Panc1 (cell line): ENCODE results near the gene TSPAN4. TPM values are rescaled to one million over a fixed set of nuclear protein-coding genes. Genes with fewer than 3 reads are reported as not detected.

Source experiments
- ATAC-seq: fragments of 200-7000 bp; cut with Tn5 transposase; 2 replicates; pipeline ENCODE4 v1.9.1; 2020; ENCODE audit warnings: mild to moderate bottlenecking, moderate library complexity
- BruUV-seq: library from RNA; stranded (reverse); fragments of 400-500 nt; replicated peaks from 2 replicates; lab custom pipeline; 2021; lab: Mats Ljungman, UMichigan
- CTCF ChIA-PET: fragments of 300-600 bp; sonication (Branson Sonifier 250); formaldehyde crosslinking; loops from one replicate; lab custom pipeline; 2022; ENCODE audit warnings: antibody characterized with exemption; lab: Charles Lee
- POLR2A ChIA-PET: fragments of 300-600 bp; sonication (Branson Sonifier 250); formaldehyde crosslinking; loops from one replicate; lab custom pipeline; 2022; ENCODE audit warnings: antibody characterized with exemption; lab: Charles Lee
- DNase-seq: peaks from one replicate; pipeline ENCODE4 v3.0.0-alpha.2; 2010; ENCODE audit warnings: low read depth, low spot score
- H3K27ac ChIP-seq: 2 replicates; pipeline ENCODE4 v1.5.1; 2011; ENCODE audit warnings: mild to moderate bottlenecking, low read length, inconsistent platforms
- H3K27me3 ChIP-seq: fragments of 200-500 bp; sonication (Bioruptor generic); 2 replicates; pipeline ENCODE4 v1.6.0; 2014; ENCODE audit warnings: low read length, inconsistent platforms; ENCODE audit not compliant: control insufficient read depth, insufficient read depth
- H3K36me3 ChIP-seq: fragments of 200-500 bp; sonication (Bioruptor generic); 2 replicates; pipeline ENCODE4 v1.5.1; 2014; ENCODE audit warnings: inconsistent platforms, mild to moderate bottlenecking, low read length, moderate library complexity; ENCODE audit not compliant: control insufficient read depth, insufficient read depth
- H3K4me1 ChIP-seq: 2 replicates; pipeline ENCODE4 v1.5.1; 2011; ENCODE audit warnings: inconsistent platforms, mild to moderate bottlenecking, low read length, moderate library complexity; ENCODE audit not compliant: control insufficient read depth, insufficient read depth
- H3K4me3 ChIP-seq, 2 experiments: 2 replicates each; pipeline ENCODE4 v1.5.1; 2011 to 2012; ENCODE audit warnings: low read depth in 2 of 2, low read length in 2 of 2, mild to moderate bottlenecking in 2 of 2, inconsistent platforms in 1 of 2, moderate library complexity in 1 of 2
- H3K9me3 ChIP-seq: fragments of 200-500 bp; sonication (Bioruptor generic); 2 replicates; pipeline ENCODE4 v1.5.1; 2014; ENCODE audit warnings: low read depth, mild to moderate bottlenecking, inconsistent platforms, low read length, moderate library complexity; ENCODE audit not compliant: control insufficient read depth, insufficient read depth
- POLR2AphosphoS5 ChIP-seq: IDR thresholded peaks from 2 replicates; pipeline ENCODE4 v1.6.1; 2012; ENCODE audit warnings: mild to moderate bottlenecking, low read depth, low read length, moderate library complexity
- SIN3A ChIP-seq: IDR thresholded peaks from 2 replicates; pipeline ENCODE4 v1.6.1; 2012; ENCODE audit warnings: low read depth, mild to moderate bottlenecking, low read length, moderate library complexity, borderline replicate concordance; ENCODE audit not compliant: insufficient read depth
- TCF7L2 ChIP-seq: IDR thresholded peaks from 2 replicates; pipeline ENCODE4 v1.6.1; 2011; ENCODE audit warnings: mild to moderate bottlenecking, low read depth, low read length, inconsistent platforms
- in situ Hi-C: cut with HindIII; loops from 2 replicates; pipeline ENCODE4 v1.10.0; 2016; ENCODE audit warnings: low sequenced_read_pairs, low pct_unique_long_range_greater_than_20kb
- intact Hi-C: fragments of 100-400 bp; cut with micrococcal nuclease; formaldehyde crosslinking; loops from one replicate; pipeline ENCODE4 v1.10.0; 2022; ENCODE audit not compliant: unreplicated experiment
- total RNA-seq: library from RNA; stranded (reverse); gene quantifications from one replicate; pipeline ENCODE4 v1.2.1, GENCODE V29; 2021; ENCODE audit not compliant: unreplicated experiment
- TF ChIP-seq, protein P1 (sequence below): fragments of 450-650 bp; IDR thresholded peaks from 2 replicates; pipeline ENCODE4 v1.5.1; 2017; ENCODE audit warnings: mild to moderate bottlenecking
- TF ChIP-seq, protein P2 (sequence below), 2 experiments: IDR thresholded peaks; 2 replicates each; pipeline ENCODE4 v1.6.1; 2011 to 2012; ENCODE audit warnings: low read depth in 2 of 2, control low read depth in 1 of 2, low read length in 1 of 2, mild to moderate bottlenecking in 1 of 2, moderate library complexity in 1 of 2; ENCODE audit not compliant: insufficient read depth in 1 of 2

Gene TSPAN4
- total RNA-seq, 1 experiment from 2014 or later, result 187 TPM

DNA sequence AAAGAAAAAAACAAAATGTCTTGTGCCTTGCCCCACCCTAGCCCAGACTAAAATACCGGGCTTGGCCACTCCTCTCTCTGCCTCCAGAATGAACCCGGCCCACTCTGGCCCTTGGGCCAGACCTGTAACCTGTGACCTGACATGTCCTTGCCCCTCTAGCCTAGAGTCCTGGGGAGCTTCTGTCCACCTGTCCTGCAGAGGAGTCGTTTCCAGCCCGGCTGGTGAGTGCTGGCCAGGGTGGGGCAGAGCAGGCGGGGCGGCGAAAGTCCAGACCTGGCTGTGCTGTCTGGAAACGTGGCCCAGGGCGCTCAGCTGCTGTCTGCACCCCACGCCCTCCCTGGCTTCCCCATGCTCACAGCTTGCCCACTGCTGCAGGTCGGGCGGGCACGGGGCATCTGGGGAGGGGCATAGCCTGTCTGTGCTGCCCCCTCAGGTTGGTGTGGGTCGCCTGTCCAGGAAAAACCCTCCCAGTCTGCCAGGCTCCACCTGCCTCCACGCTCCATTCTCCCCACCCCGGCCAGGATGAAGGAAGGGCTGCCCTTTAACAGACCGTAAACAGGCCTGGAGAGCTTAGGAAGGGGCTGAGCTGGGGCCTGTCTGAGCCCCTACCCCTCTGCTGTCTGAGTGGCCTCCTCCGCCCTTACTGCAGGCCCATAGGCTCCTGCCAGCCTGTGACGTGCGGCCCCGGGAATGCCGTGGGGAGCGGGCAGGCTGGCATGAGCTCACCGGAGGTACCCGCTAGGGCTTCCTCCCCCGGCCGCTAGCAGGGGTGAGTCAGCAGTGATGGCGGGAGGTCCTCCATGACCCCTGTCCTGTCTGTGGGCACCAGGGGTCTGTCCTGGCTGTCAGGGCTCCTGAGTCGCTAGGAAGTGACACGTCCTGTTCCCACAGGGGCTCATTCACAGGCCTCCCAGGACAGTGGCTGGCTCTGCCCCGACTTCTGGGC, 8.0 kb upstream of the TSPAN4 start:
- no peak for DNase-seq
- BruUV-seq, result TSS peak; percentile 73
- CTCF ChIA-PET, result interaction anchor here (0.6 to 1.0 kb wide), 2 partner anchors 9 to 186 kb away, joined by 3 to 5 read pairs; no protein-coding TSS in a partner anchor

DNA sequence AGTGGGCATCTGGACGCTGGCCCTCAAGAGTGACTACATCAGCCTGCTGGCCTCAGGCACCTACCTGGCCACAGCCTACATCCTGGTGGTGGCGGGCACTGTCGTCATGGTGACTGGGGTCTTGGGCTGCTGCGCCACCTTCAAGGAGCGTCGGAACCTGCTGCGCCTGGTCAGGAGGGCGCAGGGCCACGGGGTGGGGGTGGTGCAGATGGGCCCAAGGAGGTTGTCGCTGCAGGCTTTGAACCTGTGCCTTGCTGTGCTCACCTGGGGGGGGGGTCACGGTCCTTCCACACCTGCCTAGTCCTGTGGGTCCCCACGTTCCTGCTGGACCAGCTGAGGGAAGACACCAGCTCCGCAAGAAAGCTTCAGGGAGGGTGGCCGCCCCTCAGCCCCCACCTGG, 6.4 kb upstream of the TSPAN4 start:
- Histone ChIP-seq H3K36me3 (peaks cover 5% of the 10 kb centered on the region; the same call in 1 of the 2 replicates), H3K4me1 (peaks cover 70% of the 10 kb centered on the region), H3K27ac (peak overlapping the region; percentile 92), H3K4me3 (no peak overlapping the region), H3K9me3 (no peaks in the 10 kb centered on the region), H3K27me3 (no peaks in the 10 kb centered on the region)
- in situ Hi-C loops, result no loop called here
- ATAC-seq, result no peak
- intact Hi-C loops, result no loop called here
- no peak for TF ChIP-seq POLR2AphosphoS5
- TF ChIP-seq, protein P1, sequence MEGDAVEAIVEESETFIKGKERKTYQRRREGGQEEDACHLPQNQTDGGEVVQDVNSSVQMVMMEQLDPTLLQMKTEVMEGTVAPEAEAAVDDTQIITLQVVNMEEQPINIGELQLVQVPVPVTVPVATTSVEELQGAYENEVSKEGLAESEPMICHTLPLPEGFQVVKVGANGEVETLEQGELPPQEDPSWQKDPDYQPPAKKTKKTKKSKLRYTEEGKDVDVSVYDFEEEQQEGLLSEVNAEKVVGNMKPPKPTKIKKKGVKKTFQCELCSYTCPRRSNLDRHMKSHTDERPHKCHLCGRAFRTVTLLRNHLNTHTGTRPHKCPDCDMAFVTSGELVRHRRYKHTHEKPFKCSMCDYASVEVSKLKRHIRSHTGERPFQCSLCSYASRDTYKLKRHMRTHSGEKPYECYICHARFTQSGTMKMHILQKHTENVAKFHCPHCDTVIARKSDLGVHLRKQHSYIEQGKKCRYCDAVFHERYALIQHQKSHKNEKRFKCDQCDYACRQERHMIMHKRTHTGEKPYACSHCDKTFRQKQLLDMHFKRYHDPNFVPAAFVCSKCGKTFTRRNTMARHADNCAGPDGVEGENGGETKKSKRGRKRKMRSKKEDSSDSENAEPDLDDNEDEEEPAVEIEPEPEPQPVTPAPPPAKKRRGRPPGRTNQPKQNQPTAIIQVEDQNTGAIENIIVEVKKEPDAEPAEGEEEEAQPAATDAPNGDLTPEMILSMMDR, result no peak
- TF ChIP-seq, protein P2, sequence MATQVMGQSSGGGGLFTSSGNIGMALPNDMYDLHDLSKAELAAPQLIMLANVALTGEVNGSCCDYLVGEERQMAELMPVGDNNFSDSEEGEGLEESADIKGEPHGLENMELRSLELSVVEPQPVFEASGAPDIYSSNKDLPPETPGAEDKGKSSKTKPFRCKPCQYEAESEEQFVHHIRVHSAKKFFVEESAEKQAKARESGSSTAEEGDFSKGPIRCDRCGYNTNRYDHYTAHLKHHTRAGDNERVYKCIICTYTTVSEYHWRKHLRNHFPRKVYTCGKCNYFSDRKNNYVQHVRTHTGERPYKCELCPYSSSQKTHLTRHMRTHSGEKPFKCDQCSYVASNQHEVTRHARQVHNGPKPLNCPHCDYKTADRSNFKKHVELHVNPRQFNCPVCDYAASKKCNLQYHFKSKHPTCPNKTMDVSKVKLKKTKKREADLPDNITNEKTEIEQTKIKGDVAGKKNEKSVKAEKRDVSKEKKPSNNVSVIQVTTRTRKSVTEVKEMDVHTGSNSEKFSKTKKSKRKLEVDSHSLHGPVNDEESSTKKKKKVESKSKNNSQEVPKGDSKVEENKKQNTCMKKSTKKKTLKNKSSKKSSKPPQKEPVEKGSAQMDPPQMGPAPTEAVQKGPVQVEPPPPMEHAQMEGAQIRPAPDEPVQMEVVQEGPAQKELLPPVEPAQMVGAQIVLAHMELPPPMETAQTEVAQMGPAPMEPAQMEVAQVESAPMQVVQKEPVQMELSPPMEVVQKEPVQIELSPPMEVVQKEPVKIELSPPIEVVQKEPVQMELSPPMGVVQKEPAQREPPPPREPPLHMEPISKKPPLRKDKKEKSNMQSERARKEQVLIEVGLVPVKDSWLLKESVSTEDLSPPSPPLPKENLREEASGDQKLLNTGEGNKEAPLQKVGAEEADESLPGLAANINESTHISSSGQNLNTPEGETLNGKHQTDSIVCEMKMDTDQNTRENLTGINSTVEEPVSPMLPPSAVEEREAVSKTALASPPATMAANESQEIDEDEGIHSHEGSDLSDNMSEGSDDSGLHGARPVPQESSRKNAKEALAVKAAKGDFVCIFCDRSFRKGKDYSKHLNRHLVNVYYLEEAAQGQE (IDR thresholded peaks at IDR 0.05; ENCODE audit: insufficient read depth in 1 of 2, low read depth in 2 of 2, low read length in 1 of 2), result no peak
- no peak for TF ChIP-seq TCF7L2
- TF ChIP-seq SIN3A, result no peak
- BruUV-seq, result no TSS peak
- CTCF ChIA-PET, result no interaction called here
- DNase-seq, result no peak
- POLR2A ChIA-PET, result no interaction called here

More for the DNA sequence above, 8.0 kb upstream of the TSPAN4 start:
- TF ChIP-seq, protein P2 (IDR thresholded peaks at IDR 0.05; ENCODE audit: insufficient read depth in 1 of 2, low read depth in 2 of 2, low read length in 1 of 2), result no peak
- TF ChIP-seq POLR2AphosphoS5 (peak; percentile 72), TCF7L2 (0 out of 2 replicates have a peak, but pooled peaks have one; percentile 38), SIN3A (peak; percentile 94; the same call in 1 of the 2 replicates)
- TF ChIP-seq, protein P1, result no peak
- peaks cover 58% of the 10 kb centered on the region for H3K4me1 ChIP-seq
- POLR2A ChIA-PET, result interaction anchor here (0.6 kb wide), 1 partner anchor 138 kb away, joined by 8 read pairs; no protein-coding TSS in a partner anchor
- ATAC-seq, result peak; percentile 33
- intact Hi-C loops (no loop called here), in situ Hi-C loops (no loop called here)
- peaks cover 5% of the 10 kb centered on the region; the same call in 1 of the 2 replicates for H3K36me3 ChIP-seq
- peak overlapping the region; percentile 93 for H3K27ac ChIP-seq
- no peaks in the 10 kb centered on the region for H3K9me3 ChIP-seq
- H3K27me3 ChIP-seq, result no peaks in the 10 kb centered on the region
- peak overlapping the region; percentile 78 to 89 for H3K4me3 ChIP-seq
